Uterus (tissue), 2 donors: Measurements from ENCODE around the gene CCDC70.

Experiments
- POLR2A ChIP-seq, 2 donors: fragments of 450-650 bp; IDR thresholded peaks; one replicate each; pipeline ENCODE4 v1.6.1; 2016; ENCODE audit warnings: antibody characterized with exemption in 2 of 2, mild to moderate bottlenecking in 1 of 2, moderate library complexity in 1 of 2
- TF ChIP-seq, protein P1 (sequence below), 4 experiments: fragments of 200-600 bp in 2 of 4; fragments of 450-650 bp in 2 of 4; sonication (generic) in 2 of 4; IDR thresholded peaks; one replicate each; pipeline ENCODE4 v1.5.1; 2016 to 2019; ENCODE audit warnings: antibody characterized with exemption in 4 of 4, mild to moderate bottlenecking in 2 of 4, moderate library complexity in 1 of 4

DNA sequence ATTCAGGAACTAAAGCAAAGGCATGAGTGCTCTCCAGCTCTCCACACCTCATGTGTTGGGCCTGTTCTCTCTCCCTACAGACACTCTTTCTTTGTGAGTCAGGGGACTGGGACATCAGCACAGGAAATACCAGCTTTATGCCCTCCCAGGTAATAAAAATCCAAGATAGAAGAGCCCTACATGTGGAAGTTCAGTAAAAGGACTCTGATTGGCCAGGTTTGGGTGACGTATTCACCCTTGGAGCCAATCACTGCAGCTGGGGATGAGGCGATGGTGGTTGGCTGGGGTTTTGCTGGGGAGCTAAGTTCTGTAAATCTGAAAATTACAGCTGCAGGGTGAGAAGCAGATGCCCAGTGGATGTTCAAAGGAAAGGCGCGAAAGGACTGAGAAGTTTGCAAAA lies 32.5 kb downstream of the CCDC70 start:
- no peak for TF ChIP-seq POLR2A (IDR thresholded peaks at IDR 0.05)
- TF ChIP-seq, protein P1, sequence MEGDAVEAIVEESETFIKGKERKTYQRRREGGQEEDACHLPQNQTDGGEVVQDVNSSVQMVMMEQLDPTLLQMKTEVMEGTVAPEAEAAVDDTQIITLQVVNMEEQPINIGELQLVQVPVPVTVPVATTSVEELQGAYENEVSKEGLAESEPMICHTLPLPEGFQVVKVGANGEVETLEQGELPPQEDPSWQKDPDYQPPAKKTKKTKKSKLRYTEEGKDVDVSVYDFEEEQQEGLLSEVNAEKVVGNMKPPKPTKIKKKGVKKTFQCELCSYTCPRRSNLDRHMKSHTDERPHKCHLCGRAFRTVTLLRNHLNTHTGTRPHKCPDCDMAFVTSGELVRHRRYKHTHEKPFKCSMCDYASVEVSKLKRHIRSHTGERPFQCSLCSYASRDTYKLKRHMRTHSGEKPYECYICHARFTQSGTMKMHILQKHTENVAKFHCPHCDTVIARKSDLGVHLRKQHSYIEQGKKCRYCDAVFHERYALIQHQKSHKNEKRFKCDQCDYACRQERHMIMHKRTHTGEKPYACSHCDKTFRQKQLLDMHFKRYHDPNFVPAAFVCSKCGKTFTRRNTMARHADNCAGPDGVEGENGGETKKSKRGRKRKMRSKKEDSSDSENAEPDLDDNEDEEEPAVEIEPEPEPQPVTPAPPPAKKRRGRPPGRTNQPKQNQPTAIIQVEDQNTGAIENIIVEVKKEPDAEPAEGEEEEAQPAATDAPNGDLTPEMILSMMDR (IDR thresholded peaks at IDR 0.05): no peak
